Prostate gland (tissue), 2 donors: Measurements from ENCODE around the gene VPS13D.

ENCODE experiments used
- POLR2A ChIP-seq: fragments of 450-650 bp; IDR thresholded peaks from one replicate; pipeline ENCODE4 v1.6.1; 2016; ENCODE audit warnings: antibody characterized with exemption, mild to moderate bottlenecking
- TF ChIP-seq, protein P1 (sequence below), 4 experiments: fragments of 200-600 bp in 2 of 4; fragments of 450-650 bp in 2 of 4; sonication (generic) in 2 of 4; IDR thresholded peaks; 1 replicate in 3 of 4; 2 replicates in 1 of 4; pipeline ENCODE4 v1.5.1; 2016 to 2019; ENCODE audit warnings: antibody characterized with exemption in 4 of 4, mild to moderate bottlenecking in 2 of 4, moderate library complexity in 2 of 4

DNA sequence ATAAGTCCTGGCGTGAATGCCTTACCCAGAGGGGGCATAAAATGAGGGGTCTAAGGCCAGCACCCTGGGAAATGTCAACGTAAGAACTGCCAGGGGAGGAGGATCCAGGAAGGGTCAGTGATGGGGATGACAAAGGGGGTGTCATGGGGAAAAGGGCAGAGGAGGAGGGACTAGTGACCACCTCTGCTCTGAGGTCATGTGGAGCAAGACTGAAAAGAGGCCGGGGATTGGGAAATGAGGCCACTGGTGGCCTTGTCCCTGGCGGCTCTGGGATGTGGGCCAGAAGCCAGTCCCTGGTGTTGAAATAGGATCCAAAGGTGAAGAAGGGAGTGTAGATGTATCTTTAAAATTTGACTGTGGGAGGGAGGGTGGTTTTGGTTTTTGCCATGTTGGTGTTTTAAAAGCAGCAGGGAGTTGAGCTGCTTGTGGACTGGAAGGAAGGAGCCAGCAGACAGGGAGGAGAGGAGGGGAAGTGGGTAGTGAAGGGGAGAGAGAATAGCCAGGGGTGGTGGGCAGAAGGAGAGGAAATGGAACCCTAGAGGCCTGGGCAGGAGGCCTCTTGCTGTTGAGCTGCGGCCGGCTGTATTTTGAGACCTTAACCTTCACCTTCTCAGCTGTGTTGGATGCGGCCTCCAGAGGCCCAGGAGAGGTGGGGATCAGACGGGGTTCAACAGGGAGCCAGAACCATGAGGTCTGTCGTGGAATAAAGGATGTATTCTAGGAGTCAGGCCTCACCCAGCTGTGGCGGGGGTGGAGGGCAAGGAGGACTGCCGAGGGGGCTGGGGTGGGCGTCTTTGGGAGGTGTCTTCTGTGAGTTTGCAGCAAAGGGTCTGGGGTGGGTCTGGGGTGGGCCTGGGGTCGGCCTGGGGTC, 295.7 kb downstream of the VPS13D start:
- TF ChIP-seq, protein P1, sequence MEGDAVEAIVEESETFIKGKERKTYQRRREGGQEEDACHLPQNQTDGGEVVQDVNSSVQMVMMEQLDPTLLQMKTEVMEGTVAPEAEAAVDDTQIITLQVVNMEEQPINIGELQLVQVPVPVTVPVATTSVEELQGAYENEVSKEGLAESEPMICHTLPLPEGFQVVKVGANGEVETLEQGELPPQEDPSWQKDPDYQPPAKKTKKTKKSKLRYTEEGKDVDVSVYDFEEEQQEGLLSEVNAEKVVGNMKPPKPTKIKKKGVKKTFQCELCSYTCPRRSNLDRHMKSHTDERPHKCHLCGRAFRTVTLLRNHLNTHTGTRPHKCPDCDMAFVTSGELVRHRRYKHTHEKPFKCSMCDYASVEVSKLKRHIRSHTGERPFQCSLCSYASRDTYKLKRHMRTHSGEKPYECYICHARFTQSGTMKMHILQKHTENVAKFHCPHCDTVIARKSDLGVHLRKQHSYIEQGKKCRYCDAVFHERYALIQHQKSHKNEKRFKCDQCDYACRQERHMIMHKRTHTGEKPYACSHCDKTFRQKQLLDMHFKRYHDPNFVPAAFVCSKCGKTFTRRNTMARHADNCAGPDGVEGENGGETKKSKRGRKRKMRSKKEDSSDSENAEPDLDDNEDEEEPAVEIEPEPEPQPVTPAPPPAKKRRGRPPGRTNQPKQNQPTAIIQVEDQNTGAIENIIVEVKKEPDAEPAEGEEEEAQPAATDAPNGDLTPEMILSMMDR (IDR thresholded peaks at IDR 0.05) = no peak
- TF ChIP-seq POLR2A = no peak
